Panc1 (cell line): ENCODE data around the gene EFL1. TPM values are rescaled to one million over a fixed set of nuclear protein-coding genes. Genes with fewer than 3 reads are reported as not detected.

Source experiments
- ATAC-seq: fragments of 200-7000 bp; cut with Tn5 transposase; 2 replicates; pipeline ENCODE4 v1.9.1; 2020; ENCODE audit warnings: mild to moderate bottlenecking, moderate library complexity
- BruUV-seq: library from RNA; stranded (reverse); fragments of 400-500 nt; replicated peaks from 2 replicates; lab custom pipeline; 2021; lab: Mats Ljungman, UMichigan
- CTCF ChIA-PET: fragments of 300-600 bp; sonication (Branson Sonifier 250); formaldehyde crosslinking; loops from one replicate; lab custom pipeline; 2022; ENCODE audit warnings: antibody characterized with exemption; lab: Charles Lee
- POLR2A ChIA-PET: fragments of 300-600 bp; sonication (Branson Sonifier 250); formaldehyde crosslinking; loops from one replicate; lab custom pipeline; 2022; ENCODE audit warnings: antibody characterized with exemption; lab: Charles Lee
- DNase-seq: peaks from one replicate; pipeline ENCODE4 v3.0.0-alpha.2; 2010; ENCODE audit warnings: low read depth, low spot score
- H3K27ac ChIP-seq: 2 replicates; pipeline ENCODE4 v1.5.1; 2011; ENCODE audit warnings: mild to moderate bottlenecking, low read length, inconsistent platforms
- H3K27me3 ChIP-seq: fragments of 200-500 bp; sonication (Bioruptor generic); 2 replicates; pipeline ENCODE4 v1.6.0; 2014; ENCODE audit warnings: low read length, inconsistent platforms; ENCODE audit not compliant: control insufficient read depth, insufficient read depth
- H3K36me3 ChIP-seq: fragments of 200-500 bp; sonication (Bioruptor generic); 2 replicates; pipeline ENCODE4 v1.5.1; 2014; ENCODE audit warnings: inconsistent platforms, mild to moderate bottlenecking, low read length, moderate library complexity; ENCODE audit not compliant: control insufficient read depth, insufficient read depth
- H3K4me1 ChIP-seq: 2 replicates; pipeline ENCODE4 v1.5.1; 2011; ENCODE audit warnings: inconsistent platforms, mild to moderate bottlenecking, low read length, moderate library complexity; ENCODE audit not compliant: control insufficient read depth, insufficient read depth
- H3K4me3 ChIP-seq, 2 experiments: 2 replicates each; pipeline ENCODE4 v1.5.1; 2011 to 2012; ENCODE audit warnings: low read depth in 2 of 2, low read length in 2 of 2, mild to moderate bottlenecking in 2 of 2, inconsistent platforms in 1 of 2, moderate library complexity in 1 of 2
- H3K9me3 ChIP-seq: fragments of 200-500 bp; sonication (Bioruptor generic); 2 replicates; pipeline ENCODE4 v1.5.1; 2014; ENCODE audit warnings: low read depth, mild to moderate bottlenecking, inconsistent platforms, low read length, moderate library complexity; ENCODE audit not compliant: control insufficient read depth, insufficient read depth
- CTCF ChIP-seq: fragments of 450-650 bp; IDR thresholded peaks from 2 replicates; pipeline ENCODE4 v1.5.1; 2017; ENCODE audit warnings: mild to moderate bottlenecking
- POLR2AphosphoS5 ChIP-seq: IDR thresholded peaks from 2 replicates; pipeline ENCODE4 v1.6.1; 2012; ENCODE audit warnings: mild to moderate bottlenecking, low read depth, low read length, moderate library complexity
- REST ChIP-seq, 2 experiments: IDR thresholded peaks; 2 replicates each; pipeline ENCODE4 v1.6.1; 2011 to 2012; ENCODE audit warnings: low read depth in 2 of 2, control low read depth in 1 of 2, low read length in 1 of 2, mild to moderate bottlenecking in 1 of 2, moderate library complexity in 1 of 2; ENCODE audit not compliant: insufficient read depth in 1 of 2
- SIN3A ChIP-seq: IDR thresholded peaks from 2 replicates; pipeline ENCODE4 v1.6.1; 2012; ENCODE audit warnings: low read depth, mild to moderate bottlenecking, low read length, moderate library complexity, borderline replicate concordance; ENCODE audit not compliant: insufficient read depth
- TCF7L2 ChIP-seq: IDR thresholded peaks from 2 replicates; pipeline ENCODE4 v1.6.1; 2011; ENCODE audit warnings: mild to moderate bottlenecking, low read depth, low read length, inconsistent platforms
- in situ Hi-C: cut with HindIII; loops from 2 replicates; pipeline ENCODE4 v1.10.0; 2016; ENCODE audit warnings: low sequenced_read_pairs, low pct_unique_long_range_greater_than_20kb
- intact Hi-C: fragments of 100-400 bp; cut with micrococcal nuclease; formaldehyde crosslinking; loops from one replicate; pipeline ENCODE4 v1.10.0; 2022; ENCODE audit not compliant: unreplicated experiment
- total RNA-seq: library from RNA; stranded (reverse); gene quantifications from one replicate; pipeline ENCODE4 v1.2.1, GENCODE V29; 2021; ENCODE audit not compliant: unreplicated experiment

The EFL1 gene
- total RNA-seq, 1 experiment from 2014 or later, result 20.2 TPM

GRCh38 chr15:82186719-82187406, 75.7 kb downstream of the EFL1 start:
- TF ChIP-seq CTCF (no peak), TCF7L2 (no peak), REST (IDR thresholded peaks at IDR 0.05; ENCODE audit: insufficient read depth in 1 of 2, low read depth in 2 of 2, low read length in 1 of 2) (no peak), POLR2AphosphoS5 (no peak)
- ATAC-seq (no peak), DNase-seq (no peak)
- Histone ChIP-seq H3K27ac (no peak overlapping the region), H3K4me1 (no peaks in the 10 kb centered on the region; the same call in 1 of the 2 replicates), H3K9me3 (no peaks in the 10 kb centered on the region), H3K27me3 (no peaks in the 10 kb centered on the region), H3K36me3 (no peaks in the 10 kb centered on the region), H3K4me3 (no peak overlapping the region)
- ChIA-PET CTCF (interaction anchor here (1.0 kb wide), 1 partner anchor 79 kb away, joined by 3 read pairs; no protein-coding TSS in a partner anchor), POLR2A (no interaction called here)
- BruUV-seq, result no TSS peak
- intact Hi-C loops, result no loop called here
- in situ Hi-C loops, result no loop called here

- intact Hi-C loops, result no loop called here
- H3K36me3 ChIP-seq, result no peaks in the 10 kb centered on the region
- BruUV-seq, result no TSS peak
- ATAC-seq (no peak), DNase-seq (no peak)
- no peaks in the 10 kb centered on the region for H3K9me3 ChIP-seq
- no peak overlapping the region for H3K4me3 ChIP-seq
- H3K27ac ChIP-seq, result no peak overlapping the region
- ChIA-PET CTCF (no interaction called here), POLR2A (no interaction called here)
- in situ Hi-C loops, result no loop called here
- H3K4me1 ChIP-seq, result no peaks in the 10 kb centered on the region; the same call in 1 of the 2 replicates
- TF ChIP-seq POLR2AphosphoS5 (no peak), SIN3A (no peak), TCF7L2 (no peak), REST (IDR thresholded peaks at IDR 0.05; ENCODE audit: insufficient read depth in 1 of 2, low read depth in 2 of 2, low read length in 1 of 2) (no peak), CTCF (no peak)
- no peaks in the 10 kb centered on the region for H3K27me3 ChIP-seq
Measured at GRCh38 chr15:82186161-82186560, 76.4 kb downstream of the EFL1 start.
